ENCODE results near the gene GTSE1. TPM values are rescaled to one million over a fixed set of nuclear protein-coding genes. Genes with fewer than 3 reads are reported as not detected.

Gene GTSE1
- total RNA-seq, 1 donor from 2014 or later, result 16.7 TPM

DNA sequence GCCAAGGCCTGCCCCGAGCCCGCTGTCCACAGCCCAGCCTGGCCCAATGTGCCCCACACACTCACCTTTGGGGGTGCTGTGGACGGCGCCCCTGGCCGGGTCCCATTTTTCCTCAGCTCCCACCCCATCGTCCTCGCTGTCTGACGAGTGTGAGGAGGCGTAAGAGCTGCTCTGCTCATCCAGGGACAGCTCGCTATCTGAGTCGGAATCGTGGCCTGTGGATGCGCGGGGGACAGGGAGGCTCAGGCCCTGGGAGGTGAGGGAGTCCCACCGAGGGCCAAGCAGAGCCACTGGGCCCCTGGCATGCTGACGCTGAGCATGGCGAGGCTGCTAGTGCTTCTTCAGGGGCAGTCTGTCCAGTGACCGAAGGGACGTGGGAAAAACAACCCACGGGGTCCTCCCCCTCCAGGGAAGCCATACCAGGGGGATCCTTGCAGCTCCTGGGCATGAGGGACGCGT lies 68.5 kb downstream of the GTSE1 start:
- H3K4me3 Mint-ChIP-seq, result no peak overlapping the region
- H3K4me1 Mint-ChIP-seq, result no peaks in the 10 kb centered on the region
- H3K27ac Mint-ChIP-seq, result no peak overlapping the region
- no peak for TF ChIP-seq CTCF (IDR thresholded peaks at IDR 0.05; ENCODE audit: unreplicated experiment)
- no peaks in the 10 kb centered on the region for H3K27me3 Mint-ChIP-seq (ENCODE audit: low read depth)
- peaks cover 14% of the 10 kb centered on the region for H3K36me3 Mint-ChIP-seq
- no peak for DNase-seq (ENCODE audit: low spot score in 2 of 2, unreplicated experiment in 2 of 2)
- peaks cover 6% of the 10 kb centered on the region for H3K9me3 Mint-ChIP-seq

DNA sequence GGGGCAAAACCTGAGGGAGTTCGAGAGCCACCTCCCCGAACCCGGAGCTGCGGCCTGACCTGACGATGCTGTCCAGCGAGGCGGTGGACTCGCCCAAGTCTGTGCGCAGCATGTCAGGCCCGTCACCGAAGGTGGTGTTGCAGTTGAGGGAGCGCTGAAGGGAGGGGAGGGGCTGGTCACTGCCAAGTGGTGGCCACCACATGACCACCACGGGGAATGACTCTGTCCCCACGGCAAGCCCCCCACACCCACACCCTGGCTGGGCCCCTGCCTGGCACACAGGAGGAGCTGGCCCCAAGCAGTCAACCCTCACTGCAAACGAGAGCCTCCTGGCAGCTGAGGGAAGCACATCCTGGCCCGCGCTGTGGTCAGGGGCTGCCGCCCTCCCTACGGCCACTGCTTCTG lies 69.7 kb downstream of the GTSE1 start:
- no peak overlapping the region for H3K27ac Mint-ChIP-seq
- no peak overlapping the region for H3K4me3 Mint-ChIP-seq
- H3K4me1 Mint-ChIP-seq, result no peaks in the 10 kb centered on the region
- no peak for TF ChIP-seq CTCF (IDR thresholded peaks at IDR 0.05; ENCODE audit: unreplicated experiment)
- H3K36me3 Mint-ChIP-seq, result peaks cover 6% of the 10 kb centered on the region
- no peaks in the 10 kb centered on the region for H3K9me3 Mint-ChIP-seq
- H3K27me3 Mint-ChIP-seq (ENCODE audit: low read depth), result no peaks in the 10 kb centered on the region
- DNase-seq (ENCODE audit: low spot score in 2 of 2, unreplicated experiment in 2 of 2), result no peak

DNA sequence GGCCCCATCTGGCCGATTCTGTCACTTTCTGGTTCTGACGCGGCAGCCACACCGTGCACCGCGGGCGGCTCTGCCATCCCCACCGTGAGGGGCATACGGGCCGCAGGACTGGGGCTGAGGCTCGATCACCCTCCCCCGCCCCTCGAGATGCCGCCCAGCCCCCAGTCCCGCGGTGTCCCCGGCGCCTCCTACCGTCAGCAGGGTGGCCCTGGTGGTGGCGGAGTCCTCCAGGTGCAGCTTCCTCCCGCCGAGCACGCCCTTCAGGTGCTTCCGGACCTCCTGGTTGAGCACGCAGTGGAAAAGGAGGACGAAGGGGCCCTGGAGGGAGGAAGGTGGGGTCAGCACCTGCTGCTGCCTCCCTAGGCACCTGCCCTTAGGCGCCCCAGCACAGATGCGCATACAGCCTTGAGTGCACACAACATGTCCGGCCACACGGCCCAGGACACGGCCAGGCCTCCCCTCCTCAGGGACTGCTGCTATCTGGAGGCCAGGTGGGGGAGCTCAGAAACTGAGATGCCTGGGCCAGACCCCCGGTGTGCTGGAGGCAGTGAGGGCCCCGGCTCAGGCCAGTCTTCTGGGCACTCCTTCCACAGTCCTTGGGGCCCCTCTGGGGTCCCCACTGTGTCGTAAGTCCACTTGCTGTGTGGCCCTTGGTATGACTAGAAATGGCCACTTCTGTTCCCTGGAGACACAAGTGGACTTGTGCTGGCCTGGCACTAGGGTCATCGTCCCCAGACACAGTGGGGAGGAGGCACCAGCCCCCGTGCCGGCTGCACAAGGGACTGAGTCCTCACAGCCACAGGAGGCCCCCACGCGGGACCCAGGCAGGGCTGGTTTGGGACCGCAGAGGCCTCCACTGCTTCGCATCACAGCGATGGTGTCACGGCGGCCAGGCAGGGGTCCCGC lies 70.4 kb downstream of the GTSE1 start:
- Mint-ChIP-seq H3K9me3 (no peaks in the 10 kb centered on the region), H3K4me1 (no peaks in the 10 kb centered on the region), H3K27me3 (ENCODE audit: low read depth) (no peaks in the 10 kb centered on the region), H3K27ac (no peak overlapping the region), H3K4me3 (no peak overlapping the region), H3K36me3 (peaks cover 2% of the 10 kb centered on the region)
- DNase-seq (ENCODE audit: low spot score in 2 of 2, unreplicated experiment in 2 of 2), result no peak
- no peak for TF ChIP-seq CTCF (IDR thresholded peaks at IDR 0.05; ENCODE audit: unreplicated experiment)

GRCh38 chr22:46367707-46368191 lies 71.1 kb downstream of the GTSE1 start:
- Mint-ChIP-seq H3K27ac (no peak overlapping the region), H3K4me1 (no peaks in the 10 kb centered on the region)
- peak; percentile 77 for TF ChIP-seq CTCF (IDR thresholded peaks at IDR 0.05; ENCODE audit: unreplicated experiment)

DNA sequence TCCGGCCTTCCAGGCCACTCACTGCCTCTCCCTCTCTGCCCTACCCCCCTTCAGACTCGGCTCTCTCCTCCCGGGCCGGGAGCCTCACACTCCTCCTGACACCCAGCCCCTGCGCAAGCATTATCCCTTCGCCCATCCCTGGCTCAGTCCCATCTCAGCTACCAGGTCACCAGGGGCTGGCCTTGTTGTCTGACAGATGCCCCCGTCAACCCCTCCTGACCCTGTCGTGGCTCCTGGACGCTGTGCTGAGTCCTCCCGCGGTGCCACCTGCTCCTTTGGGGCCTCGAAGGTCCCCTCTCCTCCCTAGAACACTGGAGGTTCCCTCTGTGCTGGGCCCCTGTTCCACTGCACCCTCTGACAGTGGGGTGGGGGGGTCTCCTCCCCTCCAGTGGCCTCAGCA lies 71.8 kb downstream of the GTSE1 start:
- Mint-ChIP-seq H3K27me3 (ENCODE audit: low read depth) (no peaks in the 10 kb centered on the region), H3K9me3 (no peaks in the 10 kb centered on the region), H3K4me1 (no peaks in the 10 kb centered on the region), H3K36me3 (peaks cover 4% of the 10 kb centered on the region), H3K4me3 (no peak overlapping the region), H3K27ac (no peak overlapping the region)
- TF ChIP-seq CTCF (IDR thresholded peaks at IDR 0.05; ENCODE audit: unreplicated experiment), result no peak
- DNase-seq (ENCODE audit: low spot score in 2 of 2, unreplicated experiment in 2 of 2), result no peak

More at GRCh38 chr22:46367707-46368191, 71.1 kb downstream of the GTSE1 start:
- peak in 1 of 2 experiments; percentile 79 for DNase-seq (ENCODE audit: low spot score in 2 of 2, unreplicated experiment in 2 of 2)
- H3K27me3 Mint-ChIP-seq (ENCODE audit: low read depth), result no peaks in the 10 kb centered on the region
- H3K9me3 Mint-ChIP-seq, result no peaks in the 10 kb centered on the region
- no peak overlapping the region for H3K4me3 Mint-ChIP-seq
- H3K36me3 Mint-ChIP-seq, result peaks cover 3% of the 10 kb centered on the region

Data from mesothelial cell of epicardium (in vitro differentiated cells).